ENCODE data around the gene ADCY5.
A peak's percentile ranks its signal among the peaks of the same experiment; 100 is the strongest.

ADCY5 gene

GRCh38 chr3:123449102-123449996, 459 bp upstream of the ADCY5 start:
- TF ChIP-seq CTCF (IDR thresholded peaks at IDR 0.05; ENCODE audit: low read depth, low read length, missing control alignments): no peak
- DNase-seq (ENCODE audit: low read depth): no peak
- H3K4me3 ChIP-seq (ENCODE audit: low read depth, low read length): peak overlapping the region; percentile 28; the same call in 1 of the 2 replicates

- no peak for DNase-seq (ENCODE audit: low read depth)
- peak; percentile 5 for TF ChIP-seq CTCF (IDR thresholded peaks at IDR 0.05; ENCODE audit: low read depth, low read length, missing control alignments)
- H3K4me3 ChIP-seq (ENCODE audit: low read depth, low read length): no peak overlapping the region
Measured at GRCh38 chr3:123447749-123448517, 957 bp downstream of the ADCY5 start.

- no peak for TF ChIP-seq CTCF (IDR thresholded peaks at IDR 0.05; ENCODE audit: low read depth, low read length, missing control alignments)
- H3K4me3 ChIP-seq (ENCODE audit: low read depth, low read length): no peak overlapping the region
- no peak for DNase-seq (ENCODE audit: low read depth)
Measured at GRCh38 chr3:123447416-123447748, 1.5 kb downstream of the ADCY5 start.

GRCh38 chr3:123446610-123447109, 2.2 kb downstream of the ADCY5 start:
- DNase-seq (ENCODE audit: low read depth): no peak
- TF ChIP-seq CTCF (IDR thresholded peaks at IDR 0.05; ENCODE audit: low read depth, low read length, missing control alignments): no peak

GRCh38 chr3:123446210-123446609, 2.7 kb downstream of the ADCY5 start:
- DNase-seq (ENCODE audit: low read depth): no peak
- H3K4me3 ChIP-seq (ENCODE audit: low read depth, low read length): no peak overlapping the region
- no peak for TF ChIP-seq CTCF (IDR thresholded peaks at IDR 0.05; ENCODE audit: low read depth, low read length, missing control alignments)

More at GRCh38 chr3:123446610-123447109, 2.2 kb downstream of the ADCY5 start:
- H3K4me3 ChIP-seq (ENCODE audit: low read depth, low read length): no peak overlapping the region

GRCh38 chr3:123445702-123446101, 3.2 kb downstream of the ADCY5 start:
- DNase-seq (ENCODE audit: low read depth): no peak
- H3K4me3 ChIP-seq (ENCODE audit: low read depth, low read length): no peak overlapping the region
- TF ChIP-seq CTCF (IDR thresholded peaks at IDR 0.05; ENCODE audit: low read depth, low read length, missing control alignments): no peak

All from GM12864 (cell line).